HG02759 (cell line): Measurements from ENCODE around the gene ATPAF1.
"Not testable (repeated sequence)": the region's sequence is repeated elsewhere in the genome, so short reads cannot be mapped to it uniquely, and the experiment has no call there.

Experiments
- ATAC-seq: cut with Tn5 transposase; IDR thresholded peaks from one replicate; pipeline ENCODE4 v1.9.1; 2021; ENCODE audit warnings: mild to moderate bottlenecking, moderate library complexity; ENCODE audit not compliant: unreplicated experiment

ATPAF1 gene

GRCh38 chr1:46651152-46651551, 17.0 kb downstream of the ATPAF1 start:
- ATAC-seq, result not testable (repeated sequence)

GRCh38 chr1:46650491-46650890, 17.7 kb downstream of the ATPAF1 start:
- no peak for ATAC-seq

- no peak for ATAC-seq
Measured at GRCh38 chr1:46649764-46650163, 18.4 kb downstream of the ATPAF1 start.

DNA sequence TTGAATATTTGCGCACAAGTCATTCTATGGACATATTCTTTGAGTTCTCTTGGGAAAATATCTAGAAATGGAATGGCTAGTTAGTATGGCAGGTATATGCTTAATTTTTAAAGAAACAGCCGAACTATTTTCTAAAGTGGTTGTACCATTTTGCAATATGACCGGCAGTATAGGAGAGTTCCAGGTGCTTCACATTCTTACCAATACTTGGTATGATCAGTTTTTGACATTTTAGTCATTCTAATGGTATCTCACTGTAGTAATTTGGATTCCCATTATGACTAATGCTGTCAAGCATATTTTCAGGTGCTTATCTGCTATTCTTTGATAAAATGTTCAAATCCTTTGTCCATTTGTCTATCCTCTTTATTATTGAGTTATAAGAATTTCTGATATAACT, 20.6 kb downstream of the ATPAF1 start:
- no peak for ATAC-seq

DNA sequence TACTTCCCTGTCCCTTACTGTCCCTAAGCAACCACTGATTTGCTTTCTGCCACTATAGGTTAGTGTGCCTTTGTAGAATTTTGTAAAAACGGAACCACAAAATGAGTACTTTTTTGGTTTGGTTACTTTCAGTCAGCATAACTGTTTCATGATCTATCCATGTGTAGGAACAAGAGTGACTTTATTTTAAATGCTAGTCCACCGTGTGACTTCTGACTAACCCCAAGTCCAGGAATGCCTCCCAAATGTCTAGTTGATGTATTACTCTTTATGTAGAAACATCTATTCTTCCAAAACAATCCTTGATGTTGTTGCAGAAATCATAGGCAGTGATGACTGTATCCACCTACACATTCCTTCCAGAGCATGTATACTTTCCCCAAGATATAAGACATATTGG, 21.3 kb downstream of the ATPAF1 start:
- no peak for ATAC-seq

DNA sequence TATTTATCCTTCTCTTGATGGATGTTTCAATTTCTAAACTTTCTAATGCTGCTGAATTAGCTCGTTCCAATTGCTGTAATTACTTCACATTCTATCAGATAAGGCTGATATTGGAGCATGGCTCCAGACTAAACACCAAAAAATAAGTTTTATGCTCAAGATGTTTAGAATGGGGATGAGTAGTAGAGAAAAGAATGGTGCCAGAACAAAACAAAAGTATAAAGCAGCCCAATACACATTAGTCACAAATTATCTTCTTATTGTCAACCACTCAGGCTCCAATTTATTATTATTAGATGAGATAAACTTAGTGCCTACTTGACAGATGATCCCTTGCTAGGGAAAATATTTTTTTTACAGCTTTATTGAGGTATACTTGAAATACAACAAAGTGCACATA, 21.8 kb downstream of the ATPAF1 start:
- no peak for ATAC-seq

DNA sequence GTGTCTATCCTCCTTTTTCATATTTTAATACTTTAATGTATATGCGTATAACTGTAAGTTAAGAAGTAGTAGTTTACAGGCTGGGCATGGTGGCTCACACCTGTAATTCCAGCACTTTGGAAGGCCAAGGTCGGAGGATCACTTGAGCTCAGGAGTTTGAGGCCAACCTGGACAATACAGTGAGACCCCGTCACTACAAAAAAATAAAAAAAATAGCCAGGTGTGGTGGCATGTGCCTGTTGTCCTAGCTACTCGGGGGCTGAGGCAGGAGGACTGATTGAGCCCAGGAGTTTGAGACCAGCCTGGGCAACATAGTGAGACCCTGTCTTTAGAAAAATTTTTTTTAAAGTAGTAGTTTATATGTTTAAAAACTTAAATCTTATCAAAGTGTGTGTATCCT, 22.3 kb downstream of the ATPAF1 start:
- ATAC-seq, result no peak

DNA sequence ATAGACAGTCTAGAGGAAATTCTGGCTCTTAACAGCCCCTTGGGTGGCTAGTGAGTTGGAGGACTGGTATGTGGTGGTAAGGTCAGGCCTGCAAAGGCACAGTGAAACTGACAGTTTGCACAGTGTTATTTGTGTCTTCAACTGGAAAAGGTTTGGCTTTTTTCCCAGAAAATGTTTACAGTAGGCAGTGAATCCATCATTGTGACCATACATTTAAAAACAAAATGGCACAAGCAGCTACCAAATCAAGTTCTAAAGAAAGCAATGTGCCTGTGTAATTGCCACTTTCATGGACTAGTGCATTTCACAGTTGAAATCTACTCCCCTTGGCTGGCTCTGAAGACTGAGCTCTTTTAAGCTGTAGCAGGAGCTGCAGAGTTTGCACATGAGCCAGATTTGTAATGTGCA, 24.8 kb downstream of the ATPAF1 start:
- ATAC-seq, result no peak

GRCh38 chr1:46642115-46642680, 26.0 kb downstream of the ATPAF1 start:
- no peak for ATAC-seq

- no peak for ATAC-seq
Measured at GRCh38 chr1:46639547-46639946, 28.6 kb downstream of the ATPAF1 start.

DNA sequence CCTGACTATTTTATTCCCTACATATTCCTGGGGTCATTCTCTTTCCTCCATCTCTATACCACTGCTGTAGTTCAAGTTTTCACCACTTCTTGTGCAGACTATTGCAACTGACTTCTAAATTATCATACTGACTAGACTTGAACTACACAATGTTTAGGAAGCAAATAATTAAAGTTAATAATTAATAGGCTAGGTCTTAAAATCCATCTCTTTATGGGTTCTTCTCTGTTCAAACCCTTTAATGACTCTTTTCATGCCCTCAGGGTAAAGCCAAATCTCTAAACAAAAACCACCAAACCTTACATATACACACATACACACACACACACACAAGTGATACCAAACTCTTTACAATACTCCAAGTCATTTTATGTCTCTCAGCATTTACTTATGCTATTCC, 29.2 kb downstream of the ATPAF1 start:
- ATAC-seq, result no peak

- ATAC-seq, result no peak
Measured at GRCh38 chr1:46637444-46638083, 30.6 kb downstream of the ATPAF1 start.

DNA sequence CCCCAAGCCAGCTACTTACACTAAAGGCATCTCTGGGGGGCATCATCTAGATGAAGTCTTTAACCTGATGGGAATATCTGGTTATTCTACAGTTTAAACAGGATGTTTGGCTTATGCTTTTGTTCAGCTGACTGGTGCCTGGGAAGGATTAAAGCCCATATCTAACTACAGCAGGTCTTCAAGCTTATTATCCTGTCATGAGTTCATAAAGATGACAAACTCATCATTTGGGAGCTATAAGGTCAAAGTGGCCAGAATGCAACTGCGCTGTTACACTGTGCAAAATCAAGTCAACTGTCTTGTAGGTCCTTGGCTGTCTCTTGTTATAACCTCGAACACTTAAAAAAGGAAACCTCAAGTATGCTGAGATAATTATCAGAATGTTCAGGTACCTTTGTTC, 33.0 kb downstream of the ATPAF1 start:
- no peak for ATAC-seq

GRCh38 chr1:46630719-46631118, 37.4 kb downstream of the ATPAF1 start:
- ATAC-seq, result no peak

DNA sequence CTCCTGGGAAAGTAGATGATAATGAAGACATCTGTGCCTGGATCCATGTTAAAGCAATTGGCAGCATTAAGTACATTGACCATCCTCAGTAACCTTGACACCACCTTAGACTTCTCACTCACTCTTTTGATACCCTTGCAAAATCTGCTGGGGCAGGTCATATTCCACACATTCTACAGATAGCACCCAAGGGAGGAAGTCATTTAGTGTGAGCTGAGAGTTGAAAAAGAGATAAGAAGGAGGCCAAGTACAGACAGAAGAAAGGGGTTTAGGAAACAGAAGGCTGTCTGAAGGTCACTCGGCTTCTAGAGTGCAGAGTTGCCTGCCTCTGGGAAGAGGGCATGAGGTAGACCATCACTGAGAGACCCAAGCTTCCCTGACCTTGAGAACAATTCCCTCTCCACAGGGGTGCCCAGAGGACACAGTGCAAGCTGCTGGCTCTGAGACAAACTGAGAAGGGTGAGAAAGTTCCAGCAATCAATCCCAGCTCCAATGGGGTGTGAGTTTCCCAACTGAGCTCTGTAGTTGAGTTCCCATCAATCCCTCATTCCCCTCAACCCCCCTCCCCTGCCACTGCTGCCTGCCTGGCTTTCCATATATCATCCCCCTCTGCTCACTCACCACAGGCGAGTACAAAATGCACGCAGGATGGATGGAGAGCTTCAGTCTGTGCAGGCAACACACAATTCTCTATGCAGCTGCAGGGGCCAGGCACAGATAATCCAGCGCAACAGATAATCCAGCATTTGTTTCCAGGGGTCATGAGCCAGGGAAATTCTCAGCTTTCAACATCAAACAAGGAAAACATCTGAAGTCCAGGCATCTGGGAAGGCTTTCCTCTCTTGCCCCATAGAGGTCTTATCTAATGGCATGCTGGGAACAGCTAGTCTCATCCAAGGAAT, 44.2 kb downstream of the ATPAF1 start:
- ATAC-seq, result no peak

DNA sequence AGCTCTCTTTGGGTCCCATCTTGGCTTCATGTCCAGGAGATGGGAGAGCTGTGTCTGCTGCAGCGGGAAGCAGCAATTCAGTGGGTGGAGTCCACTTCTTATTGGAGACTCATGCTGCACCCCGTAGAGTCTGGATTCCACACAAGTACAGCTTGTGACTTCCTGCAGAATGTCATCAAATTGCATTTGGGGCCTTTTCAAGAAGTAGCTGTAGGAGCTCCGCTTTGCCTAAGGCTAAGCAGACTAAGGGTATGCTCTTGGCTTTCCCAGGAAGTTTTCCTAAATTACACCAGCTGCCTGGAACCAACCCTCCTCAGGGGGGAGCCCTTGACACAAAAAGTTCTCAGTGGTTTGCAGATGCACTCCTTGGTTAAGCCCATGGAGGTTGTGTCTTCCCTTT, 45.8 kb downstream of the ATPAF1 start:
- no peak for ATAC-seq

GRCh38 chr1:46621930-46622329, 46.2 kb downstream of the ATPAF1 start:
- no peak for ATAC-seq

DNA sequence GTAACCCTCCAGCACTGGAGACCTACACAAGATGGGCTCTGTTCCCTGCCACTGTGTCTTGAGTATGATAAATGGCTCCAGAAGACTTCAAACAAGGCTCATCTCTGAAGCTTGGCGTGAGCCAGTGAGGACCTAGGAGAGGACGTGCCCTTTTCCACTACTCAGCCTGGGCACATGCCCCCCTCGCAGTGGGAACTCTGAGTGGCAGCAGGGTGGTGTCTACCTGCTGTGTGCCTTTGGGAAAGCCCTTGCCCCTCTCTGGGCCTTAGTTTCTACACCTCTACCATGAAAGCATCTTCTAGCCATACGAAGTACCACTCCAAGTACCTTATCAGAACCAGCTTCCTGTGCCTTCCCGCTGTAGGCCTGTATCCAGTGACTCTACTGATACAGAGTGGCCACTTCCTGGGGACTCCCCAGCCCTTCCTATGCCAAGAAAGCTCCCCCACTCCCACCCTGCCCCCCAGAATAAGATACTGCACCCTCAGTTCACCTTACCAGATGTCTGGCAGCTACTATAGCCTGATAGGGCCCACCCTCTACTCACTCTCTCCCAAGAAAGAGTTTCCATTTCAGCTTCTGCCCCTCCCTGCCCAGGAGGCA, 48.4 kb downstream of the ATPAF1 start:
- no peak for ATAC-seq

DNA sequence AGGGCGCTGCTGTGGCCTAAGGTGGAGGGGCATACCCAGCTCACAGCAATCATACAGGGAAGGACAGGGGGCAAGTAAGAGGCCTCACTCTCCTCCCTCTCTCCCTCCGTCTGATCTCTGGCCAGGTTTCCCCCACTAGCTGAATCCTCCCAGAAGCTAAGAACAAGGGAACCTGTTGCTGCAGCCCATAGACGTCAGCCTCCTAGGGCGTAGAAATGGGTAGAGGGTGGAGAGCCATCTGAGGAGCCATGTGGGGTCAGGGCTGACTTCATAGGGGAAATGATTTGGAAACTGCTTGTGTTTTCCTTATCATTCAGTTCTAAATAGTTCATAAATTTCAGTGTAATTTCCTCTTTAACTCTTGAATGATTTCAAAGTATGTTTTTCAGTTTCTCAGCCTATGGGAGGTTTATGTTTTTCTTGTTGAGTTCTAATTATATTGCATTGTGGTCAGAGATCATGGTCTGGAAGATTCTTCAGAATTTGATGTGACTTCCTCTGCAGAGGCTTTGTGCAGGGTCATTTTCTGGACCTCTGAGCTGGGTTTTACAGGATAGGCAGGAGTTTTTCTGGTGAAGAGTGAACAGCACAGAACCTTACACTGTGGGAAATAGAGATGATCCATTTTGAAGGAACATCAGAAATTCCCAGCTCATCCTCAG, 49.3 kb downstream of the ATPAF1 start:
- no peak for ATAC-seq

- no peak for ATAC-seq
Measured at GRCh38 chr1:46617833-46618232, 50.3 kb downstream of the ATPAF1 start.
